Activated T-cell treated with anti-CD3 and anti-CD28 coated beads, Interleukin-2, amount 50 U/mL, for 24 hours (primary cell): Measurements from ENCODE around the gene HOXD9.

Experiments used
- DNase-seq: peaks from one replicate; pipeline ENCODE4 v3.0.0-alpha.2; 2020
- H3K27ac Mint-ChIP-seq: 2 replicates; pipeline ENCODE4 v1.8.0; 2020; ENCODE audit warnings: mild to moderate bottlenecking, mixed read lengths
- H3K27me3 Mint-ChIP-seq: 2 replicates; pipeline ENCODE4 v1.8.0; 2020; ENCODE audit warnings: mixed read lengths
- H3K36me3 Mint-ChIP-seq: 2 replicates; pipeline ENCODE4 v1.8.0; 2020; ENCODE audit warnings: low read depth, mixed read lengths
- H3K4me1 Mint-ChIP-seq: 2 replicates; pipeline ENCODE4 v1.8.0; 2020; ENCODE audit warnings: low read depth, mixed read lengths
- H3K4me3 Mint-ChIP-seq: 2 replicates; pipeline ENCODE4 v1.8.0; 2020; ENCODE audit warnings: mild to moderate bottlenecking, moderate library complexity, mixed read lengths
- H3K9me3 Mint-ChIP-seq: 2 replicates; pipeline ENCODE4 v1.8.0; 2020; ENCODE audit warnings: mixed read lengths

HOXD9 gene

DNA sequence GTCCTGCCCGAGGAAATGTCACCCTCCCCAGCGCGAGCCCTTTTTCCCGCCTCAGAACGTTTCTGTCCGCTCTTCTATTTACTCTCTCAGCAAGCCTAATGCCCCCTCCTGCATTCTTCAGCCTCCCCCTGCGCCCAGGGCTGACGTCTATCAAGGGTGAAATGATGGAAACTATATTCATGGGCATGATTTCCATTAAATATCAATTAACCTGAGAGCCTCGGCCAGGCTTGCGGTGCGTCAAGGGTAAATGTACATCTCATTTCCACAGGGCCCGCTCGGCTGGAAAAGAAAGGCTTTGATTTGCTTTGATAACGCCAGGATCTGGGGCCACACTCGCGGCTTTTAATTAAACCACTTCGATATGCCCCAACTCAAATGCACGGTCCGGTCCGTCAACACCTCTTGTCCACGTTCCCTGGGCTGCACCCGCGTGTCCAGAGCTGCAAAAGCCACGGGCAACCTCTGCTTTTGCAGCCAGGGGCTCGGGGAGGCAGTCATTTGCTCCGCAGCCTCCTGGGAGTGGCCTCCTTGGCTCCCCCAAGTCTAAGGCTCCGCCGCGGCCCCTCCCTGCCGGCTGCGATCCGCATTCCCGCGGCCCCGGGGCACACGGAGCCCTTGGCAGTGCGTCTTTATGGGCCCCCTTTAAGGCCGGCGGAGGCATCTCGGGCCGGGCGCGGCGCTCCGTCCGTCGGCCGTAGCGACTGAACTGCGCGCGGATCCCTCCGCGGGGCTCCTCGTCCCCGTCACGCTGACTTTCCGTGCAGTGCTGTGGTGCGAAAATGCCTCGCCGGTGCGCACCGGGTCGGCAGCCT, 6.7 kb downstream of the HOXD9 start, which contains the start of gene HOXD8:
Gene HOXD8 (plus strand): TSS at position 724 of the 815 bp plus-strand sequence. CDS start 662 bp downstream, outside the sequence.
- peak within 1 kb of the TSS; percentile 2 for H3K27ac Mint-ChIP-seq
- H3K9me3 Mint-ChIP-seq, result no peaks in the 10 kb centered on the region
- H3K4me3 Mint-ChIP-seq, result peak within 1 kb of the TSS; percentile 62
- H3K27me3 Mint-ChIP-seq, result peaks cover 88% of the 10 kb centered on the region
- H3K36me3 Mint-ChIP-seq, result no peaks in the 10 kb centered on the region
- DNase-seq, result peak; percentile 54
- peaks cover 28% of the 10 kb centered on the region for H3K4me1 Mint-ChIP-seq

DNA sequence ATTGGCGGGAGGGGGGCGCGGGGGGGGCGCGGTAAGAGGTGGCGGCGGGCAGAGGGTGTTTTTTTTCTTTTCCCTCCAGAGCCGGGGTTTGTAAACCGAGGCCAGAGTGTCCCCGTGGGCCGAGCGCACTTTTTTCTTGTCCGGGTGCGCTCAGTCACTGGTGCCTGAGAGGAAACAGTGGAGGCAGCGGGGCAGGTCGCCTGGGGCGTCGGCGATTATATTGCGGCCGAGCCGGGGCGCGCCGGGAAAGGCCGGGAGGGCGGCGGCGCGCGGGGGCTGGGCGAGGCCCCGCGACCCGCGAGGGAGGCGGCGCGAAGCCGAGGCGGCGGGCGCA, 7.3 kb downstream of the HOXD9 start:
- no peaks in the 10 kb centered on the region for H3K9me3 Mint-ChIP-seq
- DNase-seq, result no peak
- H3K27ac Mint-ChIP-seq, result no peak overlapping the region
- H3K4me1 Mint-ChIP-seq, result peaks cover 28% of the 10 kb centered on the region
- H3K36me3 Mint-ChIP-seq, result no peaks in the 10 kb centered on the region
- no peak overlapping the region for H3K4me3 Mint-ChIP-seq
- H3K27me3 Mint-ChIP-seq, result peaks cover 88% of the 10 kb centered on the region

- Mint-ChIP-seq H3K4me3 (peak overlapping the region; percentile 62), H3K4me1 (peaks cover 28% of the 10 kb centered on the region), H3K27ac (peak overlapping the region; percentile 60), H3K9me3 (no peaks in the 10 kb centered on the region), H3K27me3 (peaks cover 88% of the 10 kb centered on the region), H3K36me3 (no peaks in the 10 kb centered on the region)
- DNase-seq, result peak; percentile 52
Observed at GRCh38 chr2:176130147-176130956, 7.8 kb downstream of the HOXD9 start.

DNA sequence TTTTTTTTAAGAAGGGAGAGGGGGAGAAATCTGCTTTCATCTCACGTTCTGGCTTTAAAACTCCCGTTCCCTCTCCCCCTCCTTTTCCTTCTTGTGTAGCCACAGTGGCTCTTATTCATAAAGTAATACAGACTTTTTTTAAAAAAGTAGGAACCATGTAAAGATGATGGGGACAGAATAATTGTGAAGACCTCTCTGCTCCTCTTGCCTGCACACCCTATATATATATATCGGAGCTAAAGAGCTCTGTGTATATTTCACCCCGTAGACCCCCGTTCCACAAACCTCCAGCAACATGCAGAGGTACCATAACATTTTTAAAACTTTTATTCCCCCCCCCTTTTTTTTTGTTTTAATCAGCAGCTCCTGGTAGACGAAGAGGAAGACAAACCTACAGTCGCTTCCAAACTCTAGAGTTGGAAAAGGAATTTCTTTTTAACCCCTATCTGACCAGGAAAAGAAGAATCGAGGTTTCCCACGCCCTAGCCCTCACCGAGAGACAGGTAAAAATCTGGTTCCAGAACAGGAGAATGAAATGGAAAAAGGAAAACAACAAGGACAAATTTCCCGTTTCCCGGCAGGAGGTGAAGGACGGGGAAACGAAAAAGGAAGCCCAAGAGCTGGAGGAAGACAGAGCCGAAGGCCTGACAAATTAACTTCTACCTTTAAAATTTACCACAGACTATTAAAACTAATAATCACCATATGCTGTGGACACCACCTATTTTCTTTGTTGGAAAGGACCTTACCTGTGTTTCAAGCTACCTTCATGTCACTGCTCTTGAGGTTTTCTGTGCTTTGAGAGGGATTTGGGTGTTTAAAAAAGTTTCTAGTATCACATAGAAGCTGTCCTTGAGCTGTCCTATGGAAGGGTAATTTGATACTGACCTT, 8.7 kb downstream of the HOXD9 start:
- peak overlapping the region; percentile 60 for H3K27ac Mint-ChIP-seq
- no peaks in the 10 kb centered on the region for H3K36me3 Mint-ChIP-seq
- peaks cover 35% of the 10 kb centered on the region for H3K4me1 Mint-ChIP-seq
- H3K9me3 Mint-ChIP-seq, result no peaks in the 10 kb centered on the region
- H3K4me3 Mint-ChIP-seq, result peak overlapping the region; percentile 62
- H3K27me3 Mint-ChIP-seq, result peaks cover 88% of the 10 kb centered on the region
- DNase-seq, result no peak

DNA sequence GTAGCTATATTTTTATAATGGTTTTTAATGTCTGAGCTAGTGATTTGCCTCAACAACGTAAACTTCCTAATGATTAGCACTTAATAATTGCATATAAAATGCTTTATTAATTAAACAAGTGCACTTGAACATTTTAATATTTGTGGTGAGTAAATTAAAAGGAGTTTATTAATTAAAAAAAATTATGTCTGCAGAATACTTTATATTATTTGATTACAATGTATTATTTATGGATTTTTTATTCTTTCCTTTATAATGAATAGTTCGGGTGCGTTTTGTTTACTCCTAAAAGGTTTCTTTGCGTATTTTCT, 9.3 kb downstream of the HOXD9 start:
- Mint-ChIP-seq H3K4me1 (peaks cover 37% of the 10 kb centered on the region), H3K4me3 (peak overlapping the region; percentile 53)

DNA sequence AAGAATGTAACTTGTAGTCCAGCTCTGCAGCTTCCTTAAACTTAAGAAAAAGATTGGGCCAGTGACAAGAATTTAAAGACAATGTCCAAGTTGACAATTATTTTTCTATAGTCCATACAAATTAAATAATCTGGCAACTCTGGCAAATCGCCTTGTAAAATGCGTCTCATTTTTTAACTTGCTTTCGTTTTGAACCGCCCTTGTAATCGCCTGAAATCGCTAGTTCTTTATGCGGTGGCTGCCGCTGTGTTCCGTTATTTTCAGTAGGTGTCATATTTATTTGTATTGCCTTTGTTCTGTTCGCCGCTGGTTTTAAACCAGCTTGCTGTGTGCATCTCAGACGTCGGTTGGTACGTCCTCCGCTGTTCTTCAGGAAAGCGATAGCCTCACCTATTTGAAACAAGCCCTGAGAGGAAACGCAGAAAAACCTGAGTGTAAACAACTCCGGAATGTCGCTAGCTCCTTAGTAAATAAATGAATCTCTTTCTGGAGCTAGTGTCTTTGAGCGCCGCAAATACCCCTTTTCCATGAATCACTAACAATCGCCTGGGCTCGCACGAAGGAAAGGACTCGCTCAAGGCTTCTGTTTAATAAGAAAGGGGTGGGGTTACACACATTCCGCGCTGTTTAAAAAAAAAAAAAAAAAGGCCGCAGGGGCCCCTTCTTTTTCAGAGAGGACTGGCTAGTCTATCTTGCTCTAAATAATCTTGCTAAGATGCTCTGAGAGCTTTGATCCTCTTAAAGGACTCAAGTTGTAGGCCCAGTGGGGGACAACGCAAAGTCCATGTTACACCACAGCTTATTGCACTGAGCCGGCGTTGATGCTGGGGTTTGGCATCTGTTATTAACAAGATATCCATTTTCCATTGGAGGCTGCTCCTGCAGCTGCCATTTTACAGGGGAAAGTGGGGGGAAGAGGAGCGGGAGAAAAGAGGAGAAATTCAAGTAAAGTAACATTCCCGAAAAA, 10.0 kb downstream of the HOXD9 start:
- peak; percentile 31 for DNase-seq

More for the DNA sequence above, 9.3 kb downstream of the HOXD9 start:
- H3K27ac Mint-ChIP-seq, result no peak overlapping the region
- no peaks in the 10 kb centered on the region for H3K36me3 Mint-ChIP-seq
- DNase-seq, result no peak
- H3K27me3 Mint-ChIP-seq, result peaks cover 87% of the 10 kb centered on the region
- no peaks in the 10 kb centered on the region for H3K9me3 Mint-ChIP-seq

GRCh38 chr2:176133389-176133788, 10.9 kb downstream of the HOXD9 start:
- H3K27me3 Mint-ChIP-seq, result peaks cover 87% of the 10 kb centered on the region
- H3K36me3 Mint-ChIP-seq, result no peaks in the 10 kb centered on the region
- H3K4me3 Mint-ChIP-seq, result no peak overlapping the region
- no peak for DNase-seq
- H3K4me1 Mint-ChIP-seq, result peaks cover 34% of the 10 kb centered on the region
- H3K27ac Mint-ChIP-seq, result no peak overlapping the region
- H3K9me3 Mint-ChIP-seq, result no peaks in the 10 kb centered on the region

More for the DNA sequence above, 10.0 kb downstream of the HOXD9 start:
- peak overlapping the region; percentile 53 for H3K4me3 Mint-ChIP-seq
- H3K27me3 Mint-ChIP-seq, result peaks cover 87% of the 10 kb centered on the region
- no peaks in the 10 kb centered on the region for H3K36me3 Mint-ChIP-seq
- no peak overlapping the region for H3K27ac Mint-ChIP-seq
- no peaks in the 10 kb centered on the region for H3K9me3 Mint-ChIP-seq
- peaks cover 37% of the 10 kb centered on the region for H3K4me1 Mint-ChIP-seq

GRCh38 chr2:176134035-176134434, 11.5 kb downstream of the HOXD9 start:
- no peak overlapping the region for H3K27ac Mint-ChIP-seq
- peaks cover 33% of the 10 kb centered on the region for H3K4me1 Mint-ChIP-seq
- no peak overlapping the region for H3K4me3 Mint-ChIP-seq
- no peaks in the 10 kb centered on the region for H3K36me3 Mint-ChIP-seq
- DNase-seq, result no peak
- H3K9me3 Mint-ChIP-seq, result no peaks in the 10 kb centered on the region
- peaks cover 87% of the 10 kb centered on the region for H3K27me3 Mint-ChIP-seq

GRCh38 chr2:176135035-176135440, 12.5 kb downstream of the HOXD9 start:
- peaks cover 90% of the 10 kb centered on the region for H3K27me3 Mint-ChIP-seq
- no peaks in the 10 kb centered on the region for H3K9me3 Mint-ChIP-seq
- no peaks in the 10 kb centered on the region for H3K36me3 Mint-ChIP-seq
- no peak for DNase-seq
- H3K27ac Mint-ChIP-seq, result no peak overlapping the region
- peaks cover 38% of the 10 kb centered on the region for H3K4me1 Mint-ChIP-seq
- no peak overlapping the region for H3K4me3 Mint-ChIP-seq

DNA sequence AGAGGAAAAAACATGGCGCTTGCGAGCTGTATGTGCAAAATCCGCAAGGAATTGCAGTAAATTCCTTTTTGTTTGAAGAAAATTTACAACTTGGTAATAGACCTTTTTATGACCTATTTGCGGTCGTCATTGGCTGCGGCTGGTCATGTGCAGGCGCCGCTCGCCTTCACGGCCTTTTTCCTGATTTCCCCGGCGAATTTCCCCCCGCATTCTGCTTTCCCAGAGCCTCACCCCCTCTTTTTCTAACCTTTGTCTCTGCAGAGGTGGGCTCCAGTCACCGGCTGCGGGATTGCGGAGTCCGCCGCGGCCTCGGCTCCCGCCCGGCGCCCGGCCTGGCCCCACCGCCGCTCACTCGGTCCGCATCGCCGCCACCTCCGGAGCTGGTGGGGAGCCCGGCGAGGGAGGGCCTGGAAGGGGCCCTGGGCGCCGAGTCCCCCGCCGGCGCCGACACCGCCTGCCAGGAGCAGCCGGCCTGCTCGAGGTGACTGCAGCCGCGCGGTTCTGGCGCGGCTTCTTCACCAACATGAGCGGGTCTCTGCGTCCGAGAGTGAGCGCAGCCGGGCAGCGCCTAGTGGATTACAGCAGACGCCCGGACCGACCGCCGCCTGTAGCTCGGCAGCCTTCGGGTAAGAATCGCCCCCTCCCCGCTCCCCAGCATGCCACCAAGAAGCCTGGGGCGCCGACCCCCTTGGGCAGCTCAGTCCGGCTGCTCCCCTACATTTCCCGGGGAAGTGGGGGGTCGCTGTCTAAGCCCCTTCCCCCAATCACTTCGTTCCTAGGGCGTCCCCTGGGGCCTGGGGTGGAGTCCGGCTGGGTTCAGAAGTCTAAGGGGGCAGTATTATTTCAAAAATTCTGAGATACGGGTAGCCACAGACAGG, 14.1 kb downstream of the HOXD9 start:
- Mint-ChIP-seq H3K27me3 (peaks cover 92% of the 10 kb centered on the region), H3K4me3 (peak overlapping the region; percentile 47), H3K27ac (no peak overlapping the region), H3K9me3 (no peaks in the 10 kb centered on the region), H3K4me1 (peaks cover 36% of the 10 kb centered on the region), H3K36me3 (no peaks in the 10 kb centered on the region)
- DNase-seq, result peak; percentile 33

- H3K27me3 Mint-ChIP-seq, result peaks cover 94% of the 10 kb centered on the region
- DNase-seq, result no peak
Observed at GRCh38 chr2:176137252-176137580, 14.7 kb downstream of the HOXD9 start.

DNA sequence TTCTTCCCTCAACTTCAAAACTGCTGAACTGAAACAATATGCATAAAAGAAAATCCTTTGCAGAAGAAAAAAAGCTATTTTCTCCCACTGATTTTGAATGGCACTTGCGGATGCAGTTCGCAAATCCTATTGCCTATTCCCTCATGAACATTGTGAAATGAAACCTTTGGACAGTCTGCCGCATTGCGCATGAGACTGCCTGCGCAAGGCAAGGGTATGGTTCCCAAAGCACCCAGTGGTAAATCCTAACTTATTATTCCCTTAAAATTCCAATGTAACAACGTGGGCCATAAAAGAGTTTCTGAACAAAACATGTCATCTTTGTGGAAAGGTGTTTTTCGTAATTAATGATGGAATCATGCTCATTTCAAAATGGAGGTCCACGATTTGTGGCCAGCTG, 15.4 kb downstream of the HOXD9 start:
- no peaks in the 10 kb centered on the region for H3K9me3 Mint-ChIP-seq
- no peak for DNase-seq
- peaks cover 29% of the 10 kb centered on the region for H3K4me1 Mint-ChIP-seq
- H3K36me3 Mint-ChIP-seq, result no peaks in the 10 kb centered on the region
- H3K27me3 Mint-ChIP-seq, result peaks cover 95% of the 10 kb centered on the region
- no peak overlapping the region for H3K27ac Mint-ChIP-seq
- no peak overlapping the region for H3K4me3 Mint-ChIP-seq

More at GRCh38 chr2:176137252-176137580, 14.7 kb downstream of the HOXD9 start:
- Mint-ChIP-seq H3K36me3 (no peaks in the 10 kb centered on the region), H3K4me1 (peaks cover 32% of the 10 kb centered on the region), H3K27ac (no peak overlapping the region), H3K9me3 (no peaks in the 10 kb centered on the region), H3K4me3 (no peak overlapping the region)

DNA sequence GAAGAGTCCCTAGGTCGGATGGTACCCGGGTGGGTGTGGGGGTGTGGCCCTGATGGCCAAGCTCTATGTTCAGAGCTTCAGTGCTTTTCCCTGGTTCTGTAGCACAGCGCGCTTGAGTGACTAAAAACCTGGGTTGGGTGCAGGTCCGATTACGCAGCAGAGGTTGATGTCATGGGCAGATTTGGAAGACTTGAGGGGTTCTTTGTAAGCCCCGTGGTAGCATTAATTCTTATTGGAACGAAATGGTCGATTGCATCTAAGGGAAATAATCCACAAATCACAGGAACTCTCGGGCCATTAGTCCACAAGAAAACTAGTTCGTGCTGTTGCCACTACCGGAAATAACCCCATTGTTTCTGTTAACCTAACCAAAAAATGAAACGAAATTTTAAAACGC, 16.0 kb downstream of the HOXD9 start:
- no peaks in the 10 kb centered on the region for H3K36me3 Mint-ChIP-seq
- no peak overlapping the region for H3K4me3 Mint-ChIP-seq
- H3K9me3 Mint-ChIP-seq, result no peaks in the 10 kb centered on the region
- H3K27me3 Mint-ChIP-seq, result peaks cover 95% of the 10 kb centered on the region
- DNase-seq, result no peak
- no peak overlapping the region for H3K27ac Mint-ChIP-seq
- peaks cover 29% of the 10 kb centered on the region for H3K4me1 Mint-ChIP-seq
